GM10847 (cell line): ENCODE data around the gene ALDH1L1.

Experiments
- POLR2A ChIP-seq: IDR thresholded peaks from 2 replicates; pipeline ENCODE4 v1.6.1; 2011; ENCODE audit not compliant: insufficient read length; ENCODE audit errors: extremely low read depth

The ALDH1L1 gene

DNA sequence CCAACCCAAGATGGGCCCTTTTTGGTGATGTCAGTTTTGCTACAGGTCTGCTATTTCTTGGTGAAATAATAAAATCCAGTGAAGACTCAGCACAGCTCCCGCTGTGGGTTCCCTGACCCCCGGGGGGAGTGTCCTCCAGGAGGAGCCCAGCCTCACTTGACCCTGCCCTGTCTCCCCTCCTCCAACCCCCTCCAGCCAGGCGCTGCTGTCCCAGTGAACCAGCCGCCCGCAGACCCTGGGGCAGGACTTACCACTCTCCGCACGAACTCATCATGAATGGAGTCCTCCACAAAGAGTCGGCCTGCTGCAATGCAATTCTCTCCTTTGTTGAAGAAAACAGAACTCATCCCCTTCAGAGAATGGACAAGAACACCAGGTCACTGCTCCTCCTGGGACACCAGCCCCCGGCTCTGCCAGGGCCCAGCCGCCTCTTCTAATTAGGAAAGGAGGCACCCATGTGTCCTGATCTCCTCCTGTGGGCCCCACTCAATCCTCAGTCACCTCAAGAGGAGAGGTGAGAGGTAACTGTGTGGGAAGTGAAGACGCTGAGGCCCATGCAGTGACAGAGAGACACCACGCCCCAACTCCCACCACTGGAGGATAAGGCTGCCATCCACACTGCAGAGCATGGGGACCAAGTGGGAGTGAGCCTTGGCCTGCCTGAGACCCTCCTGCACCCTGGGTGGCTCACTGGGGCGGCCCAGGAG, 67.7 kb downstream of the ALDH1L1 start:
- TF ChIP-seq POLR2A, result no peak

- TF ChIP-seq POLR2A, result no peak
Observed at GRCh38 chr3:126111566-126112475, 68.6 kb downstream of the ALDH1L1 start.

GRCh38 chr3:126111126-126111551, 69.2 kb downstream of the ALDH1L1 start:
- no peak for TF ChIP-seq POLR2A

DNA sequence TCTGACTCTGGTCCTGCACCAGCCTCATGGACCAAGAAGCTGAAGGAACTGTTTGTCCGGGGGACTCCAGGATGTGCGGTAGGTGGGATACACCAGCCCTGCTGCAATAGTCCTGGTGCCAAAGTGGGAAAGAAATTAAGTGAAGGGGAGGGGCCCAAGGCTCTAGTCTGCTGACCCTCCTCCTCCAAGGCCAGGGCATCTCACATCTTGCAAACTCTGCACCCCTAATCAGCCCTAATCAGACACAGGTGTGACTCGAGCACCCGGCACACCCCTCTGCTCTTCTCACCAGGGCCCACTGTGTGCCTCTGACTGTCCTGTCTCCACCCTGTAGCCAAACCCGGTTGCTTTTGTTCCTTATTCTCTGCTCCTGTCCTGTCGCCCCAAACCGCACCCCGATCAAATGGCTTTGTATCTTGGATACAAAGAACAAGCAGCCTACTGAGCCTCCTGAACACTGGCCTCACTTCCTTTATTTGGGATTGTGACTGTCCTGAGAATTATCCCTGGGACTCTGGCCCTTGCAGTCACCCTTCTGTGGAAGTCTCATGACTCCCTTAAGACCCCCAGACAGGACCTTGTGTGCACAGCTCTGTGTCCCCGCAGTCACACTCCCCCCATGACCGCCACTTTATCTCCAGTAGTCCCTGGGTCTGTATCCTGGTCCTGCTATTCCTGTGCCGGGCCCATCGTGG, 69.8 kb downstream of the ALDH1L1 start:
- no peak for TF ChIP-seq POLR2A

DNA sequence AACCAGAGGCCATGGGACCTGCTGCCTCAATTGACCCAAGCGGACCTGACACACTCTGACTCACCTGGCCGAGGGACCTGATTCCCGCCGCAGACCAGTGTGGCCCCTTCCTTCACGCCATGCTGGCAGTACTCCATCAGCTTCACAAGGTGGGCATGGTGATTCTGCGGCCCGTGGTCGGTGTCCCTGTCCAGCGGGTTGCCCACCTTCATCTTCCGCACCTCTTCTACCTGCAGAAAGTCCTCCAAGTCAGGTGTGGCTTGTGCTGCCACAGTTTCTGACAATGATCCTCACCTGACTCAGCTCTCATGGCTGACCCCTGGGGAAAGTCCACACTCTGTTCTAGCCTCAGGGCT, 70.5 kb downstream of the ALDH1L1 start:
- TF ChIP-seq POLR2A, result no peak

- no peak for TF ChIP-seq POLR2A
Observed at GRCh38 chr3:126109146-126109879, 71.1 kb downstream of the ALDH1L1 start.

DNA sequence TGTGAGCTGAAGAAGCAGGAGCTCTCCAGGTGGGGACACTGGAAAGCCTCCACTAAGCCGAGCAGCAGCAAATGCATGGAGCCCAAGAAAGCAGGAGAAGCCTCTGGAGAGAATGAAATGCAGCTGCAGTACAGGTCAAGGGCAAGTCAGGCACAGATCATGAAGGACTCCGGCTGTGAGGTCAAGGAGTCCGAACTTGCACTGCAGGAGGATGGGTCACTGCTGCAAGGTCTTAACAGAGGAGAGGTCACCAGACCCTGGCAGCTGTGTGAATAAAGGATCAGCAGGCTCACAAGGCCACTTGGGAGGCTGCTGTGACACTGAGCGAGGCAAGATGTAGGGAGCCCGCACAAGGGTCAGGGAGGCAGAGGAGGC, 71.7 kb downstream of the ALDH1L1 start:
- no peak for TF ChIP-seq POLR2A

DNA sequence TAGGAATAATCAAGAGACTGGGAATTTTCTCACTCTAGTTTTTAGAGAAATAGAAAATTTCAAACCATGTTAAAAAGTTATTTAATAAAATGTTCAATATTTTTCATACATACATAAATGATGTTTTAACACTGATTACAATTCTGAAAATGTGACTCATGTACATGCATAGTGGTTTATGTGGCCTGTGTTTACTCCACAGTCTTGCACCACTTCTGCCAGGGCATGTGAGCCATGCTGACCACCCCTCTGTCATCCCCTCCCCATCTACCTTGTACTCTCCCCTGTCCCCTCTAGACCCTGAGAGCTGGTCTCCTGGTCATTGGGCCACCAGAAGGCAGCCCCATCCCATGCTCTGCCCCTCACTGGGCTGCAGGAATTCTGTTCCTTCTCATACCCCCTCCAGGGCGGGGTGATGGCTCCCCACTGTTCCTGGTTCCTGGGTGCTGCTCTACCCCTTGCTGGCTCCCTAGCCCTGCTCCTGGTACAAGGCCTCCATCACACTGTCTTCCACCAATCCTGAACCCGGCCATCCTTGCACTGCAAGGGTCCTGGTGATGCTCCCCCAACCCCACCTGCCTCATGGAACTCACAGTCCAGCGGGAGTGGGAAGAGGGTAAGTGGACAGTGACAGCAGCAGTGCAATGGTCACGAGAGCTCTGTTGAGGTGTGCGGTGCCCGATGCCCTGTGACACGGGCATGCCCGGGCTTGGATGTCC, 72.3 kb downstream of the ALDH1L1 start:
- TF ChIP-seq POLR2A, result no peak

- TF ChIP-seq POLR2A, result no peak
Observed at GRCh38 chr3:126107203-126107939, 73.0 kb downstream of the ALDH1L1 start.

- no peak for TF ChIP-seq POLR2A
Observed at GRCh38 chr3:126106336-126107202, 73.8 kb downstream of the ALDH1L1 start.

DNA sequence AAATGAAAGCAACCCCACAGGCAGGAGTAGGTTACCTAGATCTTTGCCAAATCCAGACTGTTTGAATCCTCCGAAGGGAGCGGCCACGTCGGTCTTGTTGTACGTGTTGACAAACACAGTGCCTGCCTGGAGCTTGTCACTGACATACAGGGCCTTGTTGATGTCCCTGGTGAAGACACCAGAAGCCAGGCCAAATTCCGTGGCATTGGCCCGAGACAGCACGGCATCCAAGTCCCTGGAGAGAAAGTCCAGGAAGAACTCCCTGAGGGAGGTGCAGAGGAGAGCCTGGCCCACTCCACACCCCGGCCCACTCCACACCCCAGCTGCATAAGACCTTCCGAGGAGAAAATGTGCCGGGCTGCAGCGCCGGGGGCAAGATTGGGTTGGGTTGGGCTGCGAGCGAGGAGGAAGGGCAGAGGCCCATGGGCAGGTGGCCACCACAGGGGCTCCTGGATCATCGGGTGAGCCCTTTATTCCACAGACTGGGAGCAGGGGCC, 74.6 kb downstream of the ALDH1L1 start:
- TF ChIP-seq POLR2A, result no peak

GRCh38 chr3:126104742-126105605, 75.4 kb downstream of the ALDH1L1 start:
- no peak for TF ChIP-seq POLR2A
